Smooth muscle cell (in vitro differentiated cells): ENCODE data around the gene HOXC11. TPM values are rescaled to one million over a fixed set of nuclear protein-coding genes. Genes with fewer than 3 reads are reported as not detected.

Source experiments
- DNase-seq: peaks from one replicate; lab custom pipeline; 2025; ENCODE audit not compliant: unreplicated experiment; lab: John Stamatoyannopoulos, UW
- H2AFZ ChIP-seq: fragments of 200-600 bp; sonication (generic); 2 replicates; pipeline ENCODE4 v1.6.0; 2016; ENCODE audit warnings: antibody characterized with exemption, low read depth, mild to moderate bottlenecking
- H3F3A ChIP-seq: fragments of 200-600 bp; sonication (generic); 2 replicates; pipeline ENCODE4 v1.6.0; 2017; ENCODE audit warnings: antibody characterized with exemption, low read depth
- H3K27ac ChIP-seq: fragments of 200-600 bp; sonication (generic); 2 replicates; pipeline ENCODE4 v1.5.1; 2016; ENCODE audit warnings: low read depth, mild to moderate bottlenecking
- H3K27me3 ChIP-seq: fragments of 200-600 bp; sonication (generic); 2 replicates; pipeline ENCODE4 v1.6.1; 2016; ENCODE audit warnings: low read depth, mild to moderate bottlenecking
- H3K36me3 ChIP-seq: fragments of 200-600 bp; sonication (generic); 2 replicates; pipeline ENCODE4 v1.5.1; 2016; ENCODE audit warnings: low read depth
- H3K4me1 ChIP-seq: fragments of 200-600 bp; sonication (generic); 2 replicates; pipeline ENCODE4 v1.5.1; 2016; ENCODE audit warnings: low read depth
- H3K4me2 ChIP-seq: fragments of 200-600 bp; sonication (generic); 2 replicates; pipeline ENCODE4 v1.6.0; 2016; ENCODE audit warnings: mild to moderate bottlenecking
- H3K4me3 ChIP-seq: fragments of 200-600 bp; sonication (generic); 2 replicates; pipeline ENCODE4 v1.5.1; 2016; ENCODE audit warnings: mild to moderate bottlenecking
- H3K79me2 ChIP-seq: fragments of 200-600 bp; sonication (generic); 2 replicates; pipeline ENCODE4 v1.6.0; 2016; ENCODE audit warnings: low read depth, mild to moderate bottlenecking
- H3K9ac ChIP-seq: fragments of 200-600 bp; sonication (generic); 2 replicates; pipeline ENCODE4 v1.6.0; 2016; ENCODE audit warnings: low read depth
- H3K9me3 ChIP-seq: fragments of 200-600 bp; sonication (generic); replicated peaks from 2 replicates; pipeline ENCODE4 v1.5.1; 2016; ENCODE audit warnings: low read depth
- H4K20me1 ChIP-seq: fragments of 200-600 bp; sonication (generic); 2 replicates; pipeline ENCODE4 v1.6.0; 2016; ENCODE audit warnings: low read depth
- CTCF ChIP-seq: fragments of 200-600 bp; sonication (generic); IDR thresholded peaks from 2 replicates; pipeline ENCODE4 v1.5.1; 2017; ENCODE audit warnings: borderline replicate concordance, mild to moderate bottlenecking, antibody characterized with exemption; ENCODE audit not compliant: insufficient read depth, poor library complexity, severe bottlenecking
- WGBS: methylation state at CpG from one replicate; pipeline ENCODE4 v1.1.7; 2016; ENCODE audit warnings: low lambda C conversion rate; 5-methylcytosine and 5-hydroxymethylcytosine counted together
- polyA plus RNA-seq: library from polyadenylated mRNA; unstranded; fragments of >200 nt; fragmentation: Nextera tagmentation; extraction: Ambion mirVana; gene quantifications from 2 replicates; pipeline ENCODE4 v1.2.1, GENCODE V29; 2016
- total RNA-seq: library from RNA; depleted of rRNA; stranded (reverse); fragments of >200 nt; gene quantifications from 2 replicates; pipeline ENCODE4 v1.2.3, GENCODE V29; 2014

HOXC11 gene
- total and polyA plus RNA-seq, 2 experiments from 2014 or later, result 0.23 to 0.27 TPM

DNA sequence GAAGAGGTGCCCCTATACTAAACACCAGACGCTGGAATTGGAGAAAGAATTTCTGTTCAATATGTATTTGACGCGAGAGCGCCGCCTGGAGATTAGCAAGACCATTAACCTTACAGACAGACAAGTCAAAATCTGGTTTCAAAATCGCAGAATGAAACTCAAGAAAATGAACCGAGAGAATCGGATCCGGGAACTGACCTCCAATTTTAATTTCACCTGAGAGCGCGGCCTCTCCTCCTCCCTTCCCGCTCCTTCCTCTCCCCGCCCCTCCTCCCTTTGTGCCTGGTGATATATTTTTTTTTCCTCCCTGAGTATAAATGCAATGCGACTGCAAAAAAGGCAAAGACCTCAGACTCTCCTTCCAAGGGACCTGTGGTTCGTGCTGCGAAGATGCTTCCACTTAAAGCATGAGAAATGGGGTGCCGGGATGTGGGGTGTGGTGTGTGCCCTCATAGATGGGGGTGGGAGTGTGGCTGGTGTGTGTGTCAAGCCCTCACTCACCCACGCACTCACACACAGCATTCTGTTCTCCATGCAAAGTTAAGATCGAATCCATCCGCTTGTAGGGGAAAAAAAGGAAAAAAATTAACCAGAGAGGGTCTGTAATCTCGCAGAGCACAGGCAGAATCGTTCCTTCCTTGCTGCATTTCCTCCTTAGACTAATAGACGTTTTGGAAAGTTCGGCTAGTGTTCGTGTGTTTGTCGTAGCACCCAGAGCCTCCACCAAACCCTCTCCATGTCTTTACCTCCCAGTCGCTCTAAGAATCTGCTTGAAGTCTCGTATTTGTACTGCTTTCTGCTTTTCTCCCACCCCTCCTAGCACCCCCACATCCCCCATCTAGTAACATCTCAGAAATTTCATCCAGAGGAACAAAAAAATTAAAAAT, 16.5 kb downstream of the HOXC11 start:
- H3K79me2 ChIP-seq, result no peaks in the 10 kb centered on the region
- peaks cover 100% of the 10 kb centered on the region for H3K27me3 ChIP-seq

DNA sequence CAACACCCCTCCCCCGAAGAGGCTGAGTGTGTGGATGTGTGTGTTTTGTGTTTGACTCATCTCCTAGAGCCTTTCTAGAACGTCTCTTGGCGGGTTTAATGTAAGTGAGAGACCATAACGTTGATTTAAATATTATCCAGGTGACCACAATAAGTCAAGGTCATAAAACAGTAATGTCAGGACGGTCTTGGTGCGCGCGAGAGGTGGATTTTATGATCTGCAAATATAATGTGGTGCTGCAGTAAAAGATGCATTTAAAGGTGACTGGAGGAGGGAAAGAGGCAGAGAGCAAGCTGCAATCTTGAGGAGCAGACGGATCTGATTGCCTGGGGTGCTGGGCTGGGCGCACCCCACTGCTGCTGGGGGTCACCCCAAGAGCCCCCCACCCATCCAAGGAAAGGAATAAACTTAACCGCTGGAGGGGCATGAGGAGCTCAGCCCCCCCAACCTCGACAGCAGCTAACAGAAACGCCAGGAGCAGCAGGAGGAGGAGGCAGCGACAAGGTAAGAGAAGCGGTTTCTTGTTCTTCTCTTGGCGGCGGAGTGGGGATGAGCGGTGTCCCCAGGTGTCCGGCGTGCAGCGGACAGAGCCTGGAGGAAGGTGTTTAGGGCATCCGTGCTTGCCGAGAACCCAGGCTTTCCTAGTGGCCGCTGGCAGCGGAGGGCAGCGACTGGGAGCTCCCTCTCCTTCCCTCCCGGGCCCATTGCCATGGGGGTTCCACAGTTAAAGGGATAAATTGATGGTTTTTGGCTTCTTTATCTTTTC, 17.6 kb downstream of the HOXC11 start:
- H3K4me3 ChIP-seq, result no peak overlapping the region
- no peak overlapping the region for H3K27ac ChIP-seq
- H3K36me3 ChIP-seq, result no peaks in the 10 kb centered on the region
- no peak for TF ChIP-seq CTCF
- no peak for DNase-seq
- 22% methylated on average over 27 of the region's 27 CpGs for WGBS
- no peaks in the 10 kb centered on the region for H3F3A ChIP-seq
- H3K79me2 ChIP-seq, result no peaks in the 10 kb centered on the region
- H3K27me3 ChIP-seq, result peaks cover 100% of the 10 kb centered on the region
- no peaks in the 10 kb centered on the region for H3K4me1 ChIP-seq
- H3K9me3 ChIP-seq, result no peaks in the 10 kb centered on the region
- no peak overlapping the region for H3K4me2 ChIP-seq
- no peaks in the 10 kb centered on the region for H4K20me1 ChIP-seq
- no peak overlapping the region for H3K9ac ChIP-seq
- H2AFZ ChIP-seq, result no peak overlapping the region

More for the DNA sequence above, 16.5 kb downstream of the HOXC11 start:
- 21% methylated on average over 28 of the region's 28 CpGs for WGBS
- no peak for DNase-seq
- H3K9ac ChIP-seq, result no peak overlapping the region
- no peak overlapping the region for H3K4me3 ChIP-seq
- H3F3A ChIP-seq, result no peaks in the 10 kb centered on the region
- no peaks in the 10 kb centered on the region for H4K20me1 ChIP-seq
- H3K4me1 ChIP-seq, result no peaks in the 10 kb centered on the region
- no peak overlapping the region for H3K27ac ChIP-seq
- H3K9me3 ChIP-seq, result no peaks in the 10 kb centered on the region
- H2AFZ ChIP-seq, result no peak overlapping the region
- H3K36me3 ChIP-seq, result no peaks in the 10 kb centered on the region
- peak; percentile 39 for TF ChIP-seq CTCF
- no peak overlapping the region for H3K4me2 ChIP-seq

GRCh38 chr12:53991077-53991460, 18.1 kb downstream of the HOXC11 start:
- H3K27ac ChIP-seq, result no peak overlapping the region
- no peak overlapping the region for H3K4me3 ChIP-seq
- no peak overlapping the region for H2AFZ ChIP-seq
- H3K4me1 ChIP-seq, result no peaks in the 10 kb centered on the region
- no peaks in the 10 kb centered on the region for H3K79me2 ChIP-seq
- no peaks in the 10 kb centered on the region for H3K36me3 ChIP-seq
- no peak overlapping the region for H3K9ac ChIP-seq
- no peak overlapping the region for H3K4me2 ChIP-seq
- no peak for DNase-seq
- H3K9me3 ChIP-seq, result no peaks in the 10 kb centered on the region
- H4K20me1 ChIP-seq, result no peaks in the 10 kb centered on the region
- peaks cover 100% of the 10 kb centered on the region for H3K27me3 ChIP-seq
- WGBS, result 14% methylated on average over 8 of the region's 8 CpGs
- TF ChIP-seq CTCF, result no peak
- no peaks in the 10 kb centered on the region for H3F3A ChIP-seq
